Endothelial cell of umbilical vein (primary cell): ENCODE data around the gene PIEZO2. TPM values are rescaled to one million over a fixed set of nuclear protein-coding genes. Genes with fewer than 3 reads are reported as not detected.

ENCODE experiments used
- BruUV-seq: library from RNA; stranded (reverse); fragments of 400-500 nt; replicated peaks from 2 replicates; lab custom pipeline; 2021; lab: Mats Ljungman, UMichigan
- CTCF ChIA-PET: fragments of 300-600, 350-600 bp; sonication (Branson Sonifier 250); formaldehyde crosslinking; loops from one replicate; lab custom pipeline; 2021; ENCODE audit warnings: antibody characterized with exemption, inconsistent platforms; lab: Charles Lee
- POLR2A ChIA-PET: fragments of 300-600, 350-600 bp; sonication (Branson Sonifier 250); formaldehyde crosslinking; loops from one replicate; lab custom pipeline; 2021; ENCODE audit warnings: antibody characterized with exemption, inconsistent platforms; lab: Charles Lee
- DNase-seq: peaks from one replicate; pipeline ENCODE4 v3.0.0-alpha.2; 2011; ENCODE audit warnings: low read depth, low spot score
- FAIRE-seq: peaks from 2 replicates; lab custom pipeline; 2011; peaks lifted over from hg19 to GRCh38; lab: Jason Lieb, UNC
- H2AFZ ChIP-seq: 2 replicates; pipeline ENCODE4 v1.6.0; 2012; ENCODE audit warnings: low read depth, low read length, control low read depth, inconsistent platforms
- H3K27ac ChIP-seq: 2 replicates; pipeline ENCODE4 v1.5.1; 2011; ENCODE audit warnings: low read depth, mild to moderate bottlenecking, control low read depth, low read length, moderate library complexity; ENCODE audit not compliant: insufficient read depth
- H3K27me3 ChIP-seq, 2 experiments: 2 replicates each; pipeline versions ENCODE4 v1.6.0 to v1.6.1; 2011; ENCODE audit warnings: low read length in 2 of 2, mixed read lengths in 1 of 2; ENCODE audit not compliant: control insufficient read depth in 2 of 2, insufficient read depth in 2 of 2
- H3K36me3 ChIP-seq, 2 experiments: 2 replicates in 1 of 2; 3 replicates in 1 of 2; pipeline ENCODE4 v1.5.1; 2011; ENCODE audit warnings: low read length in 2 of 2, mild to moderate bottlenecking in 1 of 2, moderate library complexity in 1 of 2; ENCODE audit not compliant: control insufficient read depth in 2 of 2, insufficient read depth in 2 of 2; ENCODE audit errors: extremely low read depth in 1 of 2
- H3K4me1 ChIP-seq: 3 replicates; pipeline ENCODE4 v1.5.1; 2011; ENCODE audit warnings: mild to moderate bottlenecking, low read length; ENCODE audit not compliant: control insufficient read depth, insufficient read depth; ENCODE audit errors: extremely low read depth
- H3K4me2 ChIP-seq: 2 replicates; pipeline ENCODE4 v1.6.1; 2011; ENCODE audit warnings: low read length, control low read depth, mixed read lengths; ENCODE audit not compliant: insufficient read depth
- H3K4me3 ChIP-seq, 3 experiments: fragments of 200-600 bp in 1 of 3; sonication (generic), shearing (Covaris generic) in 1 of 3; replicated peaks in 1 of 3; 2 replicates each; pipeline ENCODE4 v1.5.1; 2011 to 2016; ENCODE audit warnings: control low read depth in 3 of 3, low read length in 3 of 3, mild to moderate bottlenecking in 2 of 3, inconsistent platforms in 1 of 3, low read depth in 1 of 3, moderate library complexity in 1 of 3; ENCODE audit not compliant: insufficient read depth in 1 of 3
- H3K79me2 ChIP-seq: 2 replicates; pipeline ENCODE4 v1.6.0; 2012; ENCODE audit warnings: low read length, inconsistent platforms; ENCODE audit not compliant: control insufficient read depth, insufficient read depth
- H3K9ac ChIP-seq: replicated peaks from 2 replicates; pipeline ENCODE3; 2011; ENCODE audit warnings: low read length, control low read depth; ENCODE audit not compliant: insufficient read depth; ENCODE audit errors: extremely low read depth
- H3K9me1 ChIP-seq: replicated peaks from 3 replicates; pipeline ENCODE4 v1.6.0; 2011; ENCODE audit warnings: mild to moderate bottlenecking, low read length; ENCODE audit not compliant: control insufficient read depth, insufficient read depth; ENCODE audit errors: extremely low read depth
- H3K9me3 ChIP-seq: replicated peaks from 2 replicates; pipeline ENCODE4 v1.5.1; 2012; ENCODE audit warnings: low read length, inconsistent platforms; ENCODE audit not compliant: control insufficient read depth, insufficient read depth
- H4K20me1 ChIP-seq: replicated peaks from 2 replicates; pipeline ENCODE3; 2011; ENCODE audit warnings: mild to moderate bottlenecking, low read length; ENCODE audit not compliant: control insufficient read depth, insufficient read depth; ENCODE audit errors: extremely low read depth
- EZH2 ChIP-seq: IDR thresholded peaks from 2 replicates; pipeline ENCODE4 v1.6.1; 2012; ENCODE audit warnings: borderline replicate concordance, low read depth, mild to moderate bottlenecking, moderate library complexity, low read length, inconsistent platforms; ENCODE audit not compliant: severe bottlenecking
- FOS ChIP-seq: IDR thresholded peaks from 2 replicates; pipeline ENCODE4 v1.6.1; 2011; ENCODE audit warnings: mild to moderate bottlenecking, low read length, moderate library complexity, borderline replicate concordance; ENCODE audit not compliant: insufficient read depth
- GATA2 ChIP-seq: IDR thresholded peaks from 2 replicates; pipeline ENCODE4 v1.7.0; 2011; ENCODE audit warnings: low read depth, mild to moderate bottlenecking, moderate library complexity, mixed read lengths, low read length; ENCODE audit not compliant: insufficient read length, insufficient read depth
- JUN ChIP-seq: IDR thresholded peaks from 2 replicates; pipeline ENCODE4 v1.6.1; 2011; ENCODE audit warnings: borderline replicate concordance, low read depth; ENCODE audit not compliant: insufficient read length, insufficient read depth
- MYC ChIP-seq: IDR thresholded peaks from one replicate; pipeline ENCODE4 v1.6.1; 2011; ENCODE audit warnings: mild to moderate bottlenecking, low read depth, low read length
- POLR2A ChIP-seq: IDR thresholded peaks from 2 replicates; pipeline ENCODE4 v1.6.1; 2012; ENCODE audit warnings: low read depth, mild to moderate bottlenecking, control low read depth, low read length
- POLR2AphosphoS5 ChIP-seq: IDR thresholded peaks from 2 replicates; pipeline ENCODE4 v1.6.1; 2012; ENCODE audit warnings: low read depth, mild to moderate bottlenecking, control low read depth, low read length, moderate library complexity; ENCODE audit not compliant: insufficient read depth
- dilution Hi-C: fragments of 300-500 bp; cut with MboI; formaldehyde crosslinking; loops from one replicate; pipeline ENCODE4 v1.15.0; 2019; ENCODE audit warnings: low sequenced_read_pairs; ENCODE audit not compliant: extremely low pct_ligation_motif_present
- intact Hi-C: fragments of 100-400 bp; cut with micrococcal nuclease; formaldehyde crosslinking; loops from one replicate; pipeline ENCODE4 v1.10.0; 2022
- polyA plus RNA-seq, 4 experiments: library from polyadenylated mRNA; depleted of rRNA in 3 of 4; stranded (reverse) in 3 of 4; unstranded in 1 of 4; fragments of >200 nt; gene quantifications; 2 replicates each; pipeline versions ENCODE4 v1.2.1 to v1.2.3, GENCODE V29; 2011 to 2012; ENCODE audit warnings: missing spikeins in 1 of 4
- total RNA-seq: library from RNA; stranded (reverse); gene quantifications from 2 replicates; pipeline ENCODE4 v1.2.3, GENCODE V29; 2021
- TF ChIP-seq, protein P1 (sequence below): IDR thresholded peaks from 2 replicates; pipeline ENCODE4 v1.6.1; 2011; ENCODE audit not compliant: insufficient read depth, insufficient read length
- TF ChIP-seq, protein P2 (sequence below), 2 donors: IDR thresholded peaks; 1 replicate in 1 of 2; 2 replicates in 1 of 2; pipeline ENCODE4 v1.5.1; 2011; ENCODE audit warnings: low read length in 2 of 2, mild to moderate bottlenecking in 2 of 2, moderate library complexity in 2 of 2, control low read depth in 1 of 2, inconsistent platforms in 1 of 2, low read depth in 1 of 2; ENCODE audit not compliant: insufficient read depth in 1 of 2; ENCODE audit errors: extremely low read depth in 1 of 2

PIEZO2 gene
- total and polyA plus RNA-seq, 2 donors (not counting 3 experiments of a cell fraction or from before 2014, with no cell fraction given) = 1.7 to 11.2 TPM

DNA sequence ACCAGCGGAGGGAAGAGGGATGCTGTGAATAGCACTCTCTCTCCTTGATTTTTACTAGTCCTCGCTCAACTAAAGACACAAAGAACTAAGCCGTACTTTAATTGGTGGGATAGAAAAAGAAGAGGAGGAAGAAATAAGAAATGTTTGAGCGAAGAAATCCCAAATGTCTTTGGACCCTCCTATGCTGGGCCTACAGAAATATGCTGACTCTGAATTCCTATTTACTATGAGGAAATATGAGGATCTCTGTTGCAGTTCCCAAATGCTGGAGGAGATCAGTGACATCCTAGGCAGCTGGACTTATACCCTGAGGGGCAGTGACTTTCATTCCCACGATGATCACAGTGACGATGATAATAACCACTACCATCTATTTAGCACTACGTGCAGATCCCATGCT, 16.6 kb upstream of the PIEZO2 start:
- FAIRE-seq (no peak), DNase-seq (no peak)
- no peak overlapping the region for H3K27ac ChIP-seq
- no peaks in the 10 kb centered on the region for H3K9me3 ChIP-seq
- H3K79me2 ChIP-seq = no peaks in the 10 kb centered on the region
- no peaks in the 10 kb centered on the region for H3K36me3 ChIP-seq
- ChIA-PET POLR2A (no interaction called here), CTCF (interaction anchor here (5.2 kb wide), 1 partner anchor 379 kb away, joined by 40 read pairs; no protein-coding TSS in a partner anchor)
- H3K27me3 ChIP-seq = no peaks in the 10 kb centered on the region
- TF ChIP-seq FOS (no peak), POLR2A (no peak), GATA2 (no peak), JUN (no peak), POLR2AphosphoS5 (no peak)
- TF ChIP-seq, protein P1, sequence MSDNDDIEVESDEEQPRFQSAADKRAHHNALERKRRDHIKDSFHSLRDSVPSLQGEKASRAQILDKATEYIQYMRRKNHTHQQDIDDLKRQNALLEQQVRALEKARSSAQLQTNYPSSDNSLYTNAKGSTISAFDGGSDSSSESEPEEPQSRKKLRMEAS = no peak
- no peak overlapping the region for H3K4me3 ChIP-seq
- no peaks in the 10 kb centered on the region for H3K4me1 ChIP-seq
- no peaks in the 10 kb centered on the region for H4K20me1 ChIP-seq
- no peaks in the 10 kb centered on the region for H3K9me1 ChIP-seq
- dilution Hi-C loops = no loop called here
- intact Hi-C loops = no loop called here
- H3K9ac ChIP-seq = no peak overlapping the region
- H2AFZ ChIP-seq = no peak overlapping the region
- no TSS peak for BruUV-seq
- H3K4me2 ChIP-seq = no peak overlapping the region

DNA sequence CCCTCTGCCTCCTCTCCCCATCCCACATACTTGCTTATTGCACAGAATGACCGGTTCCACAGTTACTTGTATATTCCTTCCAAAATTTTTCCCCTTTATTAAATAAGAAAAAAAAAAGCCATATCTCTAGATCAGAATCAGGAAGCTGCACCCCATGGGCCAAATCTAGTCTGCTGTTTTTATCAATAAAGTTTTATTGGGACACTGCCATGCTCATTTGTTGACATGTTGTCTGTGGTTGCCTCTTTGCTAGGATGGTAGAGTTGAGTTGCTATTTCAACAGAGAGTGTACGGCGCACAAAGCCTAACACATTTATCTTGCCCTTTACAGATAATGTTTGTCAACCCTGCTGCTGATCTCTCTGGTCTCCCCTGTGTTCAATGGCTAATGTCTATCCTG, 15.8 kb upstream of the PIEZO2 start:
- H3K9me1 ChIP-seq = no peaks in the 10 kb centered on the region
- CTCF ChIA-PET = interaction anchor here (1.3 to 5.2 kb wide), 3 partner anchors 314 to 388 kb away, joined by 6 to 40 read pairs (median 29); no protein-coding TSS in a partner anchor
- H3K27ac ChIP-seq = no peak overlapping the region
- no peaks in the 10 kb centered on the region for H3K36me3 ChIP-seq
- no peak overlapping the region for H3K4me3 ChIP-seq
- no peaks in the 10 kb centered on the region for H3K9me3 ChIP-seq
- H3K27me3 ChIP-seq = no peaks in the 10 kb centered on the region
- intact Hi-C loops = no loop called here
- TF ChIP-seq, protein P1 = no peak
- TF ChIP-seq FOS = no peak
- TF ChIP-seq JUN = no peak
- TF ChIP-seq MYC = no peak
- no peak for TF ChIP-seq EZH2
- TF ChIP-seq, protein P2, sequence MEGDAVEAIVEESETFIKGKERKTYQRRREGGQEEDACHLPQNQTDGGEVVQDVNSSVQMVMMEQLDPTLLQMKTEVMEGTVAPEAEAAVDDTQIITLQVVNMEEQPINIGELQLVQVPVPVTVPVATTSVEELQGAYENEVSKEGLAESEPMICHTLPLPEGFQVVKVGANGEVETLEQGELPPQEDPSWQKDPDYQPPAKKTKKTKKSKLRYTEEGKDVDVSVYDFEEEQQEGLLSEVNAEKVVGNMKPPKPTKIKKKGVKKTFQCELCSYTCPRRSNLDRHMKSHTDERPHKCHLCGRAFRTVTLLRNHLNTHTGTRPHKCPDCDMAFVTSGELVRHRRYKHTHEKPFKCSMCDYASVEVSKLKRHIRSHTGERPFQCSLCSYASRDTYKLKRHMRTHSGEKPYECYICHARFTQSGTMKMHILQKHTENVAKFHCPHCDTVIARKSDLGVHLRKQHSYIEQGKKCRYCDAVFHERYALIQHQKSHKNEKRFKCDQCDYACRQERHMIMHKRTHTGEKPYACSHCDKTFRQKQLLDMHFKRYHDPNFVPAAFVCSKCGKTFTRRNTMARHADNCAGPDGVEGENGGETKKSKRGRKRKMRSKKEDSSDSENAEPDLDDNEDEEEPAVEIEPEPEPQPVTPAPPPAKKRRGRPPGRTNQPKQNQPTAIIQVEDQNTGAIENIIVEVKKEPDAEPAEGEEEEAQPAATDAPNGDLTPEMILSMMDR (IDR thresholded peaks at IDR 0.05; ENCODE audit: extremely low read depth in 1 of 2, insufficient read depth in 1 of 2, low read depth in 1 of 2, low read length in 2 of 2) = no peak
- no peak for TF ChIP-seq POLR2A
- TF ChIP-seq GATA2 = no peak
- no peak for TF ChIP-seq POLR2AphosphoS5
- dilution Hi-C loops = no loop called here
- no TSS peak for BruUV-seq
- POLR2A ChIA-PET = no interaction called here
- FAIRE-seq (no peak), DNase-seq (no peak)
- no peak overlapping the region for H3K4me2 ChIP-seq
- no peak overlapping the region for H2AFZ ChIP-seq
- no peak overlapping the region for H3K9ac ChIP-seq
- no peaks in the 10 kb centered on the region for H3K4me1 ChIP-seq
- H4K20me1 ChIP-seq = no peaks in the 10 kb centered on the region
- no peaks in the 10 kb centered on the region for H3K79me2 ChIP-seq
